OCI-LY7 (cell line): ENCODE measurements around the gene SIK3. TPM values are rescaled to one million over a fixed set of nuclear protein-coding genes. Genes with fewer than 3 reads are reported as not detected.

ENCODE experiments used
- BruUV-seq: library from RNA; stranded (reverse); fragments of 400-500 nt; replicated peaks from 2 replicates; lab custom pipeline; 2021; lab: Mats Ljungman, UMichigan
- CTCF ChIA-PET: fragments of 300-600 bp; sonication (Branson Sonifier 250); formaldehyde crosslinking; loops from one replicate; lab custom pipeline; 2022; ENCODE audit warnings: antibody characterized with exemption; ENCODE audit not compliant: unreplicated experiment; lab: Charles Lee
- POLR2A ChIA-PET: fragments of 300-600 bp; sonication (Branson Sonifier 250); formaldehyde crosslinking; loops from one replicate; lab custom pipeline; 2022; ENCODE audit warnings: antibody characterized with exemption; lab: Charles Lee
- DNase-seq: peaks from one replicate; pipeline ENCODE4 v3.0.0-alpha.2; 2015; ENCODE audit warnings: low spot score
- H2AFZ ChIP-seq: fragments of 200-600 bp; sonication (generic), shearing (Covaris generic); 2 replicates; pipeline ENCODE4 v1.6.1; 2014; ENCODE audit warnings: mild to moderate bottlenecking, antibody characterized with exemption, low read length, moderate library complexity
- H3K27ac ChIP-seq: fragments of 200-600 bp; sonication (generic); 2 replicates; pipeline ENCODE4 v1.5.1; 2014; ENCODE audit warnings: mixed run types, low read depth, mild to moderate bottlenecking, moderate library complexity, low read length, inconsistent platforms; ENCODE audit not compliant: poor library complexity, severe bottlenecking
- H3K36me3 ChIP-seq: fragments of 200-600 bp; sonication (generic); 2 replicates; pipeline ENCODE4 v1.6.1; 2014; ENCODE audit warnings: mild to moderate bottlenecking, antibody characterized with exemption, low read length, moderate library complexity, mixed read lengths; ENCODE audit not compliant: insufficient read depth
- H3K4me1 ChIP-seq: fragments of 200-600 bp; sonication (generic); 2 replicates; pipeline ENCODE4 v1.5.1; 2014; ENCODE audit warnings: mild to moderate bottlenecking, low read length; ENCODE audit not compliant: insufficient read depth, poor library complexity, severe bottlenecking
- H3K4me2 ChIP-seq: fragments of 200-600 bp; sonication (generic); 2 replicates; pipeline ENCODE4 v1.6.1; 2014; ENCODE audit warnings: mild to moderate bottlenecking, low read length
- H3K4me3 ChIP-seq: fragments of 200-600 bp; sonication (generic); 2 replicates; pipeline ENCODE4 v1.5.1; 2014; ENCODE audit warnings: mild to moderate bottlenecking, low read depth, low read length; ENCODE audit not compliant: poor library complexity, severe bottlenecking
- H3K79me2 ChIP-seq: fragments of 200-600 bp; sonication (generic); 2 replicates; pipeline ENCODE4 v1.6.1; 2016; ENCODE audit warnings: low read depth, mild to moderate bottlenecking, low read length, moderate library complexity, mixed read lengths; ENCODE audit not compliant: insufficient read depth
- H3K9me2 ChIP-seq: fragments of 200-600 bp; sonication (generic); 2 replicates; pipeline ENCODE4 v1.6.1; 2016; ENCODE audit warnings: mild to moderate bottlenecking, low read length, mixed read lengths; ENCODE audit not compliant: insufficient read depth
- H3K9me3 ChIP-seq: fragments of 200-600 bp; sonication (generic); 2 replicates; pipeline ENCODE4 v1.6.1; 2014; ENCODE audit warnings: mild to moderate bottlenecking, mixed run types, low read length, mixed read lengths
- H4K20me1 ChIP-seq: fragments of 200-600 bp; sonication (generic); 2 replicates; pipeline ENCODE4 v1.6.1; 2014; ENCODE audit warnings: mild to moderate bottlenecking, antibody characterized with exemption, low read length, moderate library complexity, mixed read lengths; ENCODE audit not compliant: insufficient read depth
- CTCF ChIP-seq: fragments of 200-600 bp; sonication (generic); conservative IDR thresholded peaks from 2 replicates; pipeline ENCODE4 v1.5.1; 2014; ENCODE audit warnings: mild to moderate bottlenecking, antibody characterized with exemption, low read length, moderate library complexity, mixed read lengths
- EZH2phosphoT487 ChIP-seq: fragments of 200-600 bp; sonication (generic); IDR thresholded peaks from 2 replicates; pipeline ENCODE4 v1.6.1; 2018; ENCODE audit warnings: low read depth, borderline replicate concordance, mild to moderate bottlenecking, mixed run types, antibody characterized with exemption, low read length, moderate library complexity, mixed read lengths
- intact Hi-C: fragments of 100-400 bp; cut with micrococcal nuclease; formaldehyde crosslinking; loops from one replicate; pipeline ENCODE4 v1.10.0; 2022; ENCODE audit not compliant: unreplicated experiment
- total RNA-seq, 2 experiments: library from RNA; depleted of rRNA in 1 of 2; stranded (reverse); fragments of >200 nt in 1 of 2; shearing (Covaris generic) in 1 of 2; gene quantifications; 2 replicates each; pipeline ENCODE4 v1.2.3, GENCODE V29; 2014 to 2022

Gene SIK3
- total RNA-seq, 2 experiments from 2014 or later, result 29.3 to 72.9 TPM

- no peak for DNase-seq
- no peak overlapping the region for H3K4me3 ChIP-seq
- H2AFZ ChIP-seq, result no peak overlapping the region
- ChIA-PET POLR2A (interaction anchor here (0.6 to 7.8 kb wide), 6 partner anchors 9 to 994 kb away, joined by 3 to 73 read pairs (median 4); no protein-coding TSS in a partner anchor), CTCF (no interaction called here)
- H3K4me2 ChIP-seq, result no peak overlapping the region
- 0 out of 2 replicates have a peak, but pooled peaks cover 3% of the 10 kb centered on the region for H4K20me1 ChIP-seq
- TF ChIP-seq EZH2phosphoT487 (no peak), CTCF (no peak)
- H3K27ac ChIP-seq, result no peak overlapping the region
- BruUV-seq, result no TSS peak
- no peaks in the 10 kb centered on the region for H3K9me2 ChIP-seq
- H3K36me3 ChIP-seq, result no peaks in the 10 kb centered on the region
- H3K9me3 ChIP-seq, result no peaks in the 10 kb centered on the region
- H3K79me2 ChIP-seq, result peaks cover 30% of the 10 kb centered on the region; the same call in 1 of the 2 replicates
- intact Hi-C loops, result no loop called here
- no peaks in the 10 kb centered on the region for H3K4me1 ChIP-seq
Measured at GRCh38 chr11:116969694-116970093, 128.5 kb downstream of the SIK3 start.

- Histone ChIP-seq H3K79me2 (peaks cover 53% of the 10 kb centered on the region; the same call in 1 of the 2 replicates), H3K4me2 (no peak overlapping the region), H3K36me3 (no peaks in the 10 kb centered on the region), H3K4me3 (no peak overlapping the region), H2AFZ (no peak overlapping the region), H3K9me3 (no peaks in the 10 kb centered on the region), H3K27ac (no peak overlapping the region), H3K4me1 (peaks cover 34% of the 10 kb centered on the region), H4K20me1 (no peaks in the 10 kb centered on the region), H3K9me2 (no peaks in the 10 kb centered on the region)
- CTCF ChIA-PET, result no interaction called here
- no TSS peak for BruUV-seq
- POLR2A ChIA-PET, result interaction anchor here (0.7 to 8.4 kb wide), 2 partner anchors 9 to 34 kb away, joined by 3 to 73 read pairs; no protein-coding TSS in a partner anchor
- DNase-seq, result no peak
- intact Hi-C loops, result no loop called here
- TF ChIP-seq CTCF, result no peak
- TF ChIP-seq EZH2phosphoT487, result no peak
Measured at GRCh38 chr11:116964269-116964668, 134.0 kb downstream of the SIK3 start.

GRCh38 chr11:116963813-116964212 is 134.4 kb downstream of the SIK3 start:
- Histone ChIP-seq H3K9me3 (no peaks in the 10 kb centered on the region), H3K27ac (no peak overlapping the region), H2AFZ (no peak overlapping the region), H3K36me3 (no peaks in the 10 kb centered on the region; the same call in 1 of the 2 replicates), H4K20me1 (no peaks in the 10 kb centered on the region), H3K9me2 (no peaks in the 10 kb centered on the region), H3K4me2 (no peak overlapping the region), H3K4me3 (no peak overlapping the region), H3K79me2 (peaks cover 56% of the 10 kb centered on the region; the same call in 1 of the 2 replicates), H3K4me1 (peaks cover 38% of the 10 kb centered on the region)
- no peak for DNase-seq
- intact Hi-C loops, result no loop called here
- no peak for TF ChIP-seq EZH2phosphoT487
- TF ChIP-seq CTCF, result no peak
- ChIA-PET CTCF (no interaction called here), POLR2A (interaction anchor here (8.4 kb wide), 1 partner anchor 9 kb away, joined by 73 read pairs; no protein-coding TSS in a partner anchor)
- no TSS peak for BruUV-seq
